GM19035 (cell line): Measurements from ENCODE around the gene TRMT61A.

ENCODE experiments used
- ATAC-seq: cut with Tn5 transposase; IDR thresholded peaks from one replicate; pipeline ENCODE4 v1.9.1; 2021; ENCODE audit not compliant: unreplicated experiment

The TRMT61A gene

DNA sequence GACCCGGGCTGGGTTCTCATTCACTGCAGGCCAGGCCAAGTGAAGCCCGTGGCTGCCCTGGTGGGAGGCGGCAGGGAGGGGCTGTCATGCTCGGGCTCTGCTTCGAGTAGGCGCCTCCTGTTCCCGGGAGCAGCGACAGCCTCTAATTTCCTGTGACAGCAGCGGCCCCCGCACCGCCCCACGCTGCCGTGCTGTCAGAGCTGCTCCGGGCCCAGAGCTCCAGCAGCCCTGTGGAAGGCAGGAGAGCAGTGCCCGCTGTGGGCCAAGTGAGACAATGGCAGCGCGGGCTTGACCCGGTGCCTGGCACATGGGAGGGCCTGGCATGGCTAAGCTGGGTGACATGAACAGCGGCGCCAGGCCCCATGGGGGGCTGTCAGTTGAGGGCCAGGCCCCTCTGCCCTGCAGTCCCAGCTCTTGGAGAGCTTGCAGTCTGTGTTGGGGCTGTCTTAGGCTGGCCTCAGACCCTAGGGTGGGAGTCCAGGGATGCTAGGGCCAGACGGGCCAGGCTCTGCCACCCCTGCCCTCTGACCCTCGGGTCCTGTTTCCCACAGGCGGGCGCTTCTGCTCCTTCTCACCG lies 5.1 kb downstream of the TRMT61A start:
- ATAC-seq, result no peak

- no peak for ATAC-seq
Measured at GRCh38 chr14:103534576-103535061, 5.6 kb downstream of the TRMT61A start.

- ATAC-seq, result no peak
Measured at GRCh38 chr14:103535081-103535890, 6.3 kb downstream of the TRMT61A start.

DNA sequence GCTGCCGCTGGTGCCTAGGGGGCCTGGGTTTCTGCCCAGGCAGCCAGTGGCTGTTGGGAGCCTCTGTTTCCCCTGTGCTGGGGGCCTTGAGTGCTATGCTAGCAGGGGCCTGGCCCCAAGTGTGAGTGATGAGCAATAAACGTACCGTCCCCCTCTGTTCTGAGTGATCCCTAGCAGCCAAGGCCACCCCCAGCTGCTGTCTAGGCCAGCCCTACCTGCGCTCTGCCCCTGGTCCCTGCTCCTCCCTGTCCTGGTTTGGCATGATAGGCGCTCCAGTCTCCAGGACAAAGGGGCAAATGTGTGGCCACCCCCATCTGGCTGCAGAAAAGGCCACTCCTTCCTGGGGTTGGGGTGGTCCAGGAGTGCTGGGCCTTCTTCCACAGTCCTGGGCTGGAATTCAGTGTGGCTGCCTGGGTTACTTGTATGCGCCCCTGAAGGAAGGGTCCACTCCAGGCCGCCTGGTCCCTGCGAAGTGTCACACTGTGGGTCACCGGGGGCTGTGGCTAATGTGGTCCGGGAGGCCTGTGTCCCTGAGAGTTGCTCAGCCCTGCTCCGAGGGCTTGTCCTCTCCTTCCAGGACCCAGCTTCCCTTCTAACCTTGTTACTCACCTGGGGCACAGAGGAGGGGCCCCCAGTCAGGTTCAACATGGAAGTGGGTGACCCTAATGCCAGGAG lies 7.0 kb downstream of the TRMT61A start:
- no peak for ATAC-seq

DNA sequence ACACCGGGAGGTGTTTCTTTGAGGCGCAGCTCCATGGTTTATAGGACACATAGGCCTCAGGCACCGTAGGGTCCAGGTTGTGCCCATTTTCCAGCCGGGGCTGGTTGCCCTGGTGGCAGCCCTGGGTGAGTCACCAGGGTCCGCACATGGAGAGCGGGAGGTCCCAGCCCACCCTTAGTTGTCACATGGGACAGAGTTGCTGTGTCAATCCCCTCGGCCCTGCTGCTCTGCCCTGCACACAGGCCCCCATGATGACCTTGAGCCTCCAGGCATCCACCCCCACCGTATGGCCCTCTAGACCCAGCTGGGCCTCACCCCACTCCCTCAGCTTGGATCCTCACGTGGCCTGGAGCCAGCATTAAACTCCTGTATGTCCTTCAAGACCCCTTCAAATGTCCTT lies 7.7 kb downstream of the TRMT61A start:
- ATAC-seq, result no peak

DNA sequence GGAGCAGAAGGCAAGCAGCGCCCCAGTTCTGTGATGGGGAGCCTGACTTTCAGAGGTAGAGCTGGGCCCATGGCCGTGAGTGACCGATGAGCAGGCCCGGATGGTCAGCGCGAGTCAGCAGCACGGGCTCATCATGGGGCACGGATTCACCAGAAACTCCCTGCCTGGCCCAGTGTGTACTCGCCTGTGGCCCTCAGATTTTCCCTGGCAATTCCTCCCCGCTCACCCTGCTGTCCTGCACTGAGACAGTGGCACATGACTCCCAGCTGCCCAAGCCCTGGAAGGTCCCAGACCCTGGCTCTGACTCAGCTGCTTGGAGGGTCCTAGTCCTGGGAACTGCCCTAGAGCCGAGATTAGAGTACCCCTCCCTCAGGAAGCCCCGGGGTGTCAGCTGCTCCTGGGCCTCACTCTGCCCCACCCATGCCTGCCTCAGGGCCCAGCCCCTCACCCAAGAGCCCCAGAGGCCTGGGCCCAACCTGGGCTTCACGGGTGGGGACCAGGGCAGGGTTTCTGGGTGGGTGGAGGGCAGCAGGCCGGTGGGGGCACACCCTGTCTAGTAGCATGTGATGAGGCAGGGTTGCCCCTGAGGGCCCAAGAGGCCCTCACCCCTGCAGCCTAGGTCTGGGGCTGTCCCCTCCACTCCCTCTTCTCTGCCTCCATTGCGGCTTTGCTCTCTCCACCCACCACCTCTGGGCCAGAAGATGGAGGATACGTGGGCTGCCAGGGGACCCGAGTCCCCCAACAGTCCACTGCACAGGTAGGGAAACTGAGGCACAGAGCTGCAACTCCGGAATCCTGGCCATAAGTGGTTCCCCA lies 8.4 kb downstream of the TRMT61A start:
- ATAC-seq, result no peak

GRCh38 chr14:103538291-103539055 lies 9.5 kb downstream of the TRMT61A start:
- ATAC-seq, result no peak

- ATAC-seq, result no peak
Measured at GRCh38 chr14:103539056-103539825, 10.2 kb downstream of the TRMT61A start.

DNA sequence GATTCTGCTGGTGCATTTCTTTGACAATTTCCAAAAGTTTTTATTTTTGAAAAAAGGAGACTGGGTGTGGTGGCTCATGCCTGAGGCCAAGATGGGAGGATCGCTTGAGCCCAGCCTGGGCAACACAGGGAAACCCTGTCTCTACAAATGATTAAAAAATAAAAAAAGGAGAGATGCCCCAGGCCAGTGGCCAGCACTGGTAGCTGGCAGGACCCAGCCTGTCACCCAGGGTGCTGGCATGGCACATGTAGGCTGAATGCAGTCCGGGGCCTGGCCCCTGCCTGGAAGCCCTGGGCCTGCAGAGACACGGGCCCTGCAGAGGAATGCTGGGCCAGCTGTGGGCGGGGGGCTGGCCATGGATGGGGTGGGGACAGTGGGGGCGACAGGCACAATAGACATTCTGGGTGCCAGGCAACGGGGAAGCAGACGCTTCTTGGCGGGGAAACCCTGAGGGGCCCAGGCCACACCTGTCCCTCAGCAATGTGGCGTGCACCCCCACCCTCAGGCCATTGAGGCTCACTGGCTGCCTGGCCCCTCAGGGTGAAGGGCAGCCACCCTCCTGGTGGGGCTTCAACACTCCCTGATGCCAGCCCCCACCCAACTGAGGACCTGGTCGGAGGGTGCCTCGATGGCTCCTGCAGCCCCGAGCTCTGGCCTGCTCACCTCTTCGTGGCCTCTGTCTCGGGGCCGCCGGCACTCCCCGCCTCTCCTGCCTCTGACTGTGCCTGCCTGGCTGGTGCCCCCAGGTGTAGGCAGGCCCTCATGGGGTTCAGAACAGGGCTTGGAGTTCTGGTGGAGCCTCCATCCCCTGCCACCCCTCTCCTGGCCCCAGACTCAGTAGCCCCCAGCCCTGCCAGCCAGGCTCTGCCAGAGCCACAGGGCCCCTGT lies 12.1 kb downstream of the TRMT61A start:
- ATAC-seq, result no peak

DNA sequence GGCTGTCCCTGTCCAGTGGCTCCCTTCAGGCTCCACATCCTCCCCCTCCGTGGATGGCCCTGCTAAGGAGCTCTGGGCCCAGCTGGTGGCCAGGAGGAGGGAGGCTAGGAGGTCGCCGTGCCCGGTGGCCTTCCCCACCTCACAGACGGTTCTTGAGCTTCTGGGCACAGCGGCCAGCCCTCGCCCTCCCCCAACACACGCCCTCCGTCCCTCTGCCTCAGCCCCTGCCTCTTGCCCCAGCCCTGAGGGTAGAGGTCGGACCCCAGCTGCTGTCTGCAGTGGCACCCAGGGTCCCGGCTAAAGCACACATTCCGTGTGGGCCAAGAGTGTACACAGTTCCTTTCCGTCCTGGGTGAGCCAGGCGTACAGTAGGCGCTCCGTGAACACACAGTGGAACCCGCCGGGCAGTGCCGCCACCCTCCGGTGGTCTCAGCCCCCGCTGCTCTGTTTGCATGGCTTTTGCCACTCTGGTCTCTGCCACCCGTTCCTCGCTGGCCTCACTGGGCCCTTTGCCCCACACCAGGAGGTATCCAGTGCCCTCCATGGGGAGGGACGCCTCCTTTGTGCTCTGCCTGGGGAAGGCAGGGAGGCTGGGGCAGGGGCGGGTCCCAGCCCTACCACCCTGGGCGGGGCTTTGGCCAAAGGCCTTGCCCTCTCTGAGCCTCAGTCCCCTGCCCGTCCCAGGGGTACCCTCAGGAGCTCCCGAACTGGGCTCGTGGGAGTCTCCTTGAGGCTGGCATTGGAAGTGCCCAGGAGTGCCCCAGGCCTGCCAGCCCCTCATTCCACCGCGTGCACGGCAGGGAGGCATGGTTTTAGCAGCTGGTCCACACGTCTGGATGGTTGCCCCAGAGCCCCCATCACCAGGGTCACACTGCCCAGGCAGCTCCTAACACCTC lies 13.0 kb downstream of the TRMT61A start:
- ATAC-seq, result no peak

GRCh38 chr14:103542605-103543088 lies 13.7 kb downstream of the TRMT61A start:
- ATAC-seq, result no peak

DNA sequence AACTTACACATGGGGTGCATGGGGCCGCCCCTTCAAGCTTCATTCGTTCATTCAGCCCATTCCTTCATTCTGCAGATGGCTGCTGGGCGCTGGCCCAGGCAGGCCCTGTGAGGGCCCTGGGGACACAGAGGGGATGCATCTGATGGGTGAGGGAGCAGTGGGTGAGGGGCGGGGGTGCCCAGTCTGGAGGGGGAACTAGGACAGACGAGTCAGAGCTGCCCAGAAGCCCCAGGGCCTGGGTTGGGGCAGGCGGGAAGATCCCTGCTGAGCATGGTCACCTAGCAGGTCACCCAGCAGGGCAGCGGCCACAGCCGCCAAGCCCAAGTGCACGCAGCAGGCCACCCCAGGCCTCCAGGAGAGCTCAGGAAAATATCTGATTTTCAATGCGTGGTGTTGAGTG lies 14.1 kb downstream of the TRMT61A start:
- no peak for ATAC-seq

- ATAC-seq, result no peak
Measured at GRCh38 chr14:103543721-103544387, 14.9 kb downstream of the TRMT61A start.

DNA sequence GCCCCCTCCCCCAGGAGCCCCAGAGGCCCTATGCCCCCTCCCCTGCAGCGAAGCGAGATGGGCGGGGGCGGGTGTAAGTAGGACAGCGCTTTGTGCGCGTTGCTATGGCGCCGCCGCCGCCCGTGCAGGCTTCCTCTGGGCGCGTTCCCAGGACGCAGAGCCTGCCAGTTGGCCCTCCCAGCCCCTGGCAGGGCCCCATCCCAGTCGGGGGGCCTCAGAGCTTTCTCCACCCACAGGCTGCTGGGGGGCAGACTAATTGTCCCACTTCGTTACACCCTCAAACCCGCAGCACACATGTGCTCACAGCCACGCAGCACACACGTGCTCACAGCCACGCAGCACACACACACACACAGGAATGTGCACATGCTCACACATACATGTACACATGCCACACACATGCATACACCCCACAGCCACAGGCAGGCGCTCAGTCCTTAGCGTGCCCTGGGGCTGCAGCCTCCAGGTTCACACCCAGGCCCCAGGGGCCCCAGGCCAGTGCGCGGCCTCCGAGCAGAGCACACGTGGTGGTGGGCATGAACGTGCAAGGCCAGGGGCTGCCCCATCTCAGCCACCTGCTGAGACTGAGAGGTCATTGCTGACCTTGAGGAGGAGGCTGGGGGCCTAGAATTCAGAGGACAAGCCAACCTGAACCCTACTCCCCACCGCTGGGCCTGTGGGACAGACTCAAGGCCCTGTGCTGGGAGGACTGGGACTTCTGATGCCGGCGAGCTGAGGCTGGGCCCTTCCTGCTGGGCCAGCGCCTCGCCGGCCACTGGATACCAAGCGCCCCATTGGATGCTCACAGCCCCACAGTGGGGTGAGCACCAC lies 15.6 kb downstream of the TRMT61A start:
- no peak for ATAC-seq

DNA sequence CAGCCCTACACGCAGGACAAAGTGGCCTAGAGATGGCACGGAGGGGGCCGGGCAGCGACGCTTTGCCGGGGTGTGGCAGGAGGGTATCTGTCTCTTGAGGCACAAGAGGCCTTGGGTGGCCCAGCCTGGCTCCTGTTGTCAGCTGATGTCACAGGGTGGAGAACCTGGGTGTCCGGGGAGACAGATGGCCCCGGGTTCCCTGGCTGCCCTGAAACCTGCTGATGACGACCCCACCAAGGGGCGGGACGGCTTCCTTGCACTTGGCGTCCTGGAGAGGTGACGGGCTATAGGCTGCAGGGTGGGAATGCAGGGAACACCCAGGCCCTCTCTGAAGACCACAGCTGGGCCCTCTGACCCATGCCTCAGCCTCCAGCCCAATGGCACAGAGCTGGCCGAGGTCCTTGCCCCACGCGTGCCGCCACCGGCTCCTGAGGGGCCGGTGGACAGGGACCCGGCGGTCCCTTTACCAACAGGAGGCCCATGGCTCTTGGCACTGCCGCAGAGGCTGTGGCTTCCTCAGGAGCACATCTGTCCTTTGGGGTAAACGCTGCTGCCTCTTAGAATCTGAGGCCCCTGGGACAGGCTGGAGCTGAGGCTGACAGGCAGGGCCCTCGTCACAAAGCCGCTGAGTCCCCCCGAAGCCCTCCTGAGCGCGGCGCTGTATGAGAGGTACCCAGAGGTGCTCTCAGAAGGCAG lies 16.4 kb downstream of the TRMT61A start:
- ATAC-seq, result no peak
